Measurements from ENCODE around the gene SNRPD3.
A peak's percentile ranks its signal among the peaks of the same experiment; 100 is the strongest.

SNRPD3 gene

DNA sequence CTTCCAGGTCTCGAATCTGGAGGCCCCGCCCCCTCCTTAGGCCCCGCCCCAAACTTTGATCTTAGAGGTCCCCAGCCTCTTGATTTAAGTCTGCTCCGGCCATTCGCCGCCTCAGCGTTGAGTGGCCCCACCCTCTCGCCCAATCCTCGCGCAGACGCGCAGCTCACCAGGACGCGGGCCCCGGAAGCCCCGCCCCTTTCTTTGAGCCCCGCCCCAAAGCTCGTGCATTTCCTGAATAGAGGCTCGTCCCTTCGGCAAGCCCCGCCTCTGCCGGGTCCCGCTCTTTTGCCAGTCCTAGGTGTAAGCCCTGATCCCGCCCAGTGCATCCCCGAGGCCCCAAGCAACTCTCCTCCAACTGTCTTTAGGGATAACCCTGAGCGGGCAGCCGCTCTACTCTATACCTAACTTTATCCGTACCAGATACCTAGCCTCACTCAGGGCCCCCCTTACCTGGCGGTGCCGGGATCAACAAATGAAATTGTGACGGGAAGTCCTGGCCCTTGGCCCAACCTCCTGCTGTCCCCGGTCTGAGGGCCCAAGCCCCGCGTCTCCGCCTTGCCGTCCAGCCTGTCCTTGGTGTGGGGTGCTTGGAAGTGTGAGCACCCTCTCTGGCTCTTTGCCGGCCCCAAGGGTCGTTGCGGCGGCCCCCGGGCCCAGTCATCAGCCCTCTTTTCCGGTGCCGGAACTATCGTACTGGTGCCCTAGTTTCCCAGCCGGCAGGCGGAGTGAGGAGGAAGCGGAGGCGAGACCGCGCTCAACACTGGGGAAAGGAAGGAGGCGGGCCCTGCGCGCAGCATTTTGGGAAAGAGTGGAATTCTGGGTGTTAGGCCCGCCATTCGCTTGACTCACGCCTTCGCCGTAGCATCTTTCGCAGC, at the start of gene SNRPD3:
Gene SNRPD3 (plus strand): TSS at position 835 of the 875 bp plus-strand sequence. CDS start 1,676 bp downstream, outside the sequence.
- DNase-seq (ENCODE audit: low read depth), result peak; percentile 94
- H3K4me3 ChIP-seq (ENCODE audit: low read depth, low read length), result peak within 1 kb of the TSS; percentile 94

DNA sequence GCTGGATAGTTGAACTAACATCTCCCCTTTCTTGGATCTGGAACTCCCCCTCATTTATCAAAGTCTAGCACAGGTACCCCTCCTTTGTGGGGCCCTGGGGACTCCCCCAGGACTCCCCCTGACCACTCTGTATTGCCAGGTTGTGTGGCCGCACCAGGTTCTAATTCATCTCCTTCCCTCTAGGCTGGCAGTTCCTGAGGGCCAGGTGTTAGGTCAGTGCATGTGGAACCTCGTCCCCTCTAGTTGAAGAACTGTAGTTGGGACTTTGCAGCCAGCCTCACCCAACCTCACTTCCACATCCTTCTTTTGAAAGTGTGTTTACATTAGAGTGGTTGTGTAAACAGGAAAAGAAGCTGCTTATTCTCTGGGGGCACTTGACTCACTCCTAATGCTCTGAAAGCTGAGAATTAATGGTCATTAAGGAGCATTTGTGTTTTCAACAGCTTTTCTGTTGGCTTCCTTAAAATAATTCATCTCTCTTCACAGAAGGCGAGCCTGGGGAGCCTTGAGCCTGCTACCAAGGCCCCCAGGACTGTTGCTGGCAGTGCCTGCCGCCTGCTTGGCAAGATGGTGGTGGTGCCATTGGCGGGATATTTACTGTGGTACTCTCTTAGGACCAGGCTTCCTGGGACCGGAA, 48.9 kb upstream of the SNRPD3 start:
- H3K4me3 ChIP-seq (ENCODE audit: low read depth, low read length), result no peak overlapping the region
- no peak for DNase-seq (ENCODE audit: low read depth)

DNA sequence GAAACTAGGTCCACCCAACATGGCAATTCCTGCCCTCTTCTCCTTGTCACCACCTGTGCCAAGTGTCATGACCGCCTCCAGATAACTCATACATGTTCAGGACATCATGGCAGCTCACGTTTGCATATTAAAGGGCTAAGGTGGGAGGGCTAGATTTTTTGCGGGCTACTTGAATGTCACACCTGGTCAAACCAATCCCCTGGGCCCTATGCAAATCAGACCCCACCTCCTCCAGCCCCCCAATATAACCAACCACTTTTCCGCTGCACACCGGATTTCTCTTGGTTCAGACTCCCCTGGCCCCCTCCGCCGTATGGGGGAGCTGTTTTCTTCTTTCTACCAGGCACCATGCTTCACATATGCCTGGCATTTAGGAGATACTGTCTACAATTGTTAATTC, 48.1 kb upstream of the SNRPD3 start:
- DNase-seq (ENCODE audit: low read depth), result no peak
- no peak overlapping the region for H3K4me3 ChIP-seq (ENCODE audit: low read depth, low read length)

DNA sequence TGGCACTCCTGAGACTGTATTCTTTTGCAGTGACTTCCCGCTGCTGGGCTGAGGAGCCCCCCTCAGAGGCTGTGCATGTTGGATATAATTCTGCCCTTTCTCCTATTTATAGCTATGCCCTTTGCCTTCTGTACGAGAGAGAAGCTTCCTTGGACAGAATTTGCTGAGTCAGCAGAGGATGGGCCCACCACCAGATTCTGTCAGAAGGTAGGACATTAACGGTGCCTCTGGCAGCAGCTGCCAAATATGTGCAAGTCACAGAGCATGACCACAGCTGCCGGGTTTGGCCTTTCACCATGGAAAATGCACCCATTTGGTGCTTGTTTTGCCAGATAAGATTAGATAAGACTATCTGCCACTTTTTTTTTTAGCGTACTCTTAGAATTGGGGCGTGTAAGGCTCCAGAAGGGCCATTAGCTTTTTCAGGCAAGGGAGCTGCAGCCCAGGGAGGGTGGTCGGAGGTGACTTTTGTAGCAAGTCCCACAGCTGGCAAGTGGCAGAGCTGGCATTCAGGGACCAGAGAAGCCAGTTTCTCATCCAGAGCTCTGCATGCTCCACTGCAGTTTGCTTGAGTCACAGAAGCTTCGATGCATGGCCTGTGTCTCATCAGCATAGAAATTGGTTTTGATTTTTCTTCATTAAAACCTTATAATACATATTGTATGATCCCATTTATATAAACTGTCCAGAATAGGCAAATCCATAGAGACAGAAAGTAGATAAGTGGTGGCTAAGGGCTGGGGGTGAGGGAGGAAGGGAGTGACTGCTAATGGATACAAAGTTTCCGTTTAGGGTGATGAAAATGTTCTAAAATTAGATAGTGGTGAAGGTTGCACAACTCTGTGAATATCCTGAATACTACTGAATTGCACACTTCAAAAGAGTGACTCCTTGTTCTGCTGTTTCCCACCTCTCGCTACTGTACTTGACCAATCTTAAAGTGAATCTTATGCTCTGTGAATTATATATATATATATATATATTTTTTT, 44.9 kb upstream of the SNRPD3 start:
- no peak overlapping the region for H3K4me3 ChIP-seq (ENCODE audit: low read depth, low read length)
- no peak for DNase-seq (ENCODE audit: low read depth)

DNA sequence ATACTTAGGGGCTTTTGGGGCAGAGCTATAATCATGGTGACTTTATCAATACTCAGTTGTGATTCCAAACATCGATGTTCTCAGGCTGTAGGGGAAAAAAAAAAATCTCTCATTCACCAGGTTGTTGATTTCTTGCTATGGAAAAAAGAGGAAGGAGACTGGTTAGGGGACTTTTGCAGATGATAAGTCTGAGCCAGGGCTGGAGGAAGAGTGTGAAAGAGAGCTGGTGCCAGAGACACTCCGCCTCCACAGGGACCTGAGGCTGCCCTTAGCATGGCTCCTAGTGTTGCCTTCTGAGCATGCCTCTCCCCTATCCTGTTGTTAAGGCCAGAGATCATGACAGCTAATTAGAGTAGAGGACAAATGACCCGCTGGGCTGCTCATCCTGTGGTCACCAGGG, 43.8 kb upstream of the SNRPD3 start:
- DNase-seq (ENCODE audit: low read depth), result no peak
- no peak overlapping the region for H3K4me3 ChIP-seq (ENCODE audit: low read depth, low read length)

DNA sequence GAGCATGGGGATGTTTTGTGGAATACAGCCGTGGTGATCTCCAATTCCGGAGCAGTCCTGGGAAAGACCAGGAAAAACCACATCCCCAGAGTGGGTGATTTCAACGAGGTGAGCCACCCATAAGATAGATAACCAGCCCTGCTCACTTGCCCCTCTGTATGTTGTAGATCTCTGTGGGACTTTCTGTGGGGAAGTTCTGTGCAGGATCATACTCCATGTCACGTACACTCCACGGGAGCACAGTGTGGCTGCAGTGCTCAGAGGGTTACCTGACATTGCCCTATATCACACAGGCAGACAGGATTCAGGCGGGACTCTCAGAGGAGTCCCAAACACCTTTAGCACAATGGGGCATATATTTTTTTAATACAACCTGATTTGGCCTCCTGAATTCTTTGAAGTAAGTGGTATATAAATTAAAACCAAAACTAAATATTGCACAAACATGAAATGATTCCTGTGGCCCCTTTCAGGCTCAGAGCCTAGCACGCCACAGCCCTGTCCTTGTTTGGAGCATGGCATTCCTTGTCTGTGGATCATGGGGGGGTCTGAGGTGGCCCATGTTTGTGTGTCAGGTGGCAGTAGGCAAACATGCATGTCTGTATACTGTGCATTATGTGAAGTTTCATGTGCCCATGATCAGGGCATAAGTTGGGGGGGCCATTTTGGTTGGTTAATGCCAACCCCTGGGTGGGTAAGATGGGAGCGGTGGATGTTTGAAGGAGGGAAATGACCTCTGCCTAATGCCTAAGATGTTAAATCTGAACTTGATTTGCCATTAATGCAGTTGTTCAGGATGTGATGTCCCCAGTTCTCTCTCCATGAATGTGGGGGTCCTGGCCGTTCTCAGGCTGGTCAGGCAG, 42.2 kb upstream of the SNRPD3 start:
- DNase-seq (ENCODE audit: low read depth), result no peak

DNA sequence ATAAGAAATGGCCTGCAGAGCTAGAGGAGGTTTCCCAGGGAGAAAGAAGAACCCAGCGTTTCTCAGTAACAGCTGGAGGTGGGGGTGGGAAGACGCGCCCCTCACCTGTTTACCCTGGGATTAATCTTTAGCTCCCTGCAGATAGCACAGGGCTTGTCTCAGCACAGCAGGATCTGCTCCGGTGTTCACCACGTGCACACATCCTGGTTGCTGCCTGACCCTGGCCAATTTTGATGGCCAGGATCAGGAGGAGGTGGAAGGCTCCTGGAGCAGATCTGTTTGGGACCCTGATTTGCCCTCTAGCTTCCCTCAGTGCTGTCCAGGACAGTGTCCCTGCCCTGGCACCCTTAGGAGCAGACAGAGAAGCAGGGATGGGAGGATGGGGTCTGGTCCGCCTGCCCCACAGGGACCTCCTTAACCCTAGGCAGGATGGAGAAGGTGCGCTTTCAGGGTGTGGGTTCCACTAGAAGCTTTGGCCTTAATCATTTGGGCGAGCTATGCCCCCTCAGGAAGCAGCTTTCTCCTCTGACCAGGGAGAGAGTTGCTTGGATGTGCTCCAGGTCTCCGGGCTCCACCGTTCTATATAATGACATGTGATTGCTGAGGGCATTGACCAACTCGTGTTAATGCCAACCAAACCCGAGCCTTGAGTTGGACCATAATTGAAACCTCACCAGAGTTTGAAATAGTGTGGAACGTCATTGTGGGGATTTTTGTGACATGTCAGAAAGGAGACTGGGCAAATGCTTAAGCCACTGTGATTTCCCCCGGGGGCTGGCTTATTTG, 41.4 kb upstream of the SNRPD3 start:
- no peak overlapping the region for H3K4me3 ChIP-seq (ENCODE audit: low read depth, low read length)
- no peak for DNase-seq (ENCODE audit: low read depth)

More for the DNA sequence above, 42.2 kb upstream of the SNRPD3 start:
- H3K4me3 ChIP-seq (ENCODE audit: low read depth, low read length), result no peak overlapping the region

DNA sequence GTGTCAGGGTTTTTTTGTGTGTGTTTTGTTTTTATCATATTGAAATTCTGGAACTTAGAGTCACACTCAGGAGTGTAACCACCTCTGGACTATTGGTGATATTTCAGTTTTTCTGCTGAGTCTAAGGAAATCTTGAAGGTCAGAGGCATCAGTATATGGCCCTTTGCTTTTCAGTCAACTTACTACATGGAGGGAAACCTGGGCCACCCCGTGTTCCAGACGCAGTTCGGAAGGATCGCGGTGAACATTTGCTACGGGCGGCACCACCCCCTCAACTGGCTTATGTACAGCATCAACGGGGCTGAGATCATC, 40.8 kb upstream of the SNRPD3 start:
- H3K4me3 ChIP-seq (ENCODE audit: low read depth, low read length), result no peak overlapping the region
- no peak for DNase-seq (ENCODE audit: low read depth)

DNA sequence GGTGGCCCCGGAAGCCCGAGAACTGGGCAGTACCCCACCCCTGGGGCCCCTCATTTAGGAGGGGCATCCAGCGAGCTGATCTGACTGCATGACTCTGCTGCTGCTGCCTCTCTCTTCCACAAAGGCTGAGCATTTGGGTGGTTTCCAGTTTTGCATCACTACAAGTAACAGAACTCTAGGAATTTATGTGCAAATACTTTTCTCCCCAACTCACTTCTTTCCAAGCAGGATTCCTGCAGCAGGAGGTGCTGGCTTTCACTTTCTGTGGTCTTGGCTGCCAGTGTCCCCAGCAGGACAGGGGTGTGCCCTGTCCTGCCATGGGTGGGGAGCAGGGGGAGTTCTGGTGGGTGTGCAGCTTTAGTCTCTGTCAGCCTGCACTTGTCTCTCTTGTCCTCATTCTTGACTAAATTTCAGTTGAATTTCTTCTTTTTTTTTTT, 39.5 kb upstream of the SNRPD3 start:
- DNase-seq (ENCODE audit: low read depth), result peak; percentile 60

DNA sequence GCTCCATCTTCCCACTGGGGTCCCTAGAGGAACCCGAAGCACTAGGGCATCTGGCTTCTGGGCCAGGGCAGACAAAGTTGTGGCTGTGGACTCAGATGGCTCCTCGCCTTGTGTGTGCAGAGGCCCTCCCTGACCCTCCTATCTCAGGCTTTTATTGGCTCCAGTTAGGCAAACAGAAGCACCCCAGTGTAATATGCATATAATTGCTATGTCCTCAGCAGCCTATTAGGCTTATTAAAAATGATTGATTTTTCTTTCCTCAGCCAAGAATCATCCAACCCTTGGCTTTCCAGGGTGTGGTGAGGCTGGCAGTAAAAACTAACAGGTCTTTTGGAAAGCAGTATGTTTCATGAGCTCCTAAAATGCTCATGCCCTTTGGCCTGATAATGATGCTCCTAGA, 38.4 kb upstream of the SNRPD3 start:
- DNase-seq (ENCODE audit: low read depth), result no peak
- H3K4me3 ChIP-seq (ENCODE audit: low read depth, low read length), result no peak overlapping the region

More for the DNA sequence above, 39.5 kb upstream of the SNRPD3 start:
- H3K4me3 ChIP-seq (ENCODE audit: low read depth, low read length), result no peak overlapping the region

DNA sequence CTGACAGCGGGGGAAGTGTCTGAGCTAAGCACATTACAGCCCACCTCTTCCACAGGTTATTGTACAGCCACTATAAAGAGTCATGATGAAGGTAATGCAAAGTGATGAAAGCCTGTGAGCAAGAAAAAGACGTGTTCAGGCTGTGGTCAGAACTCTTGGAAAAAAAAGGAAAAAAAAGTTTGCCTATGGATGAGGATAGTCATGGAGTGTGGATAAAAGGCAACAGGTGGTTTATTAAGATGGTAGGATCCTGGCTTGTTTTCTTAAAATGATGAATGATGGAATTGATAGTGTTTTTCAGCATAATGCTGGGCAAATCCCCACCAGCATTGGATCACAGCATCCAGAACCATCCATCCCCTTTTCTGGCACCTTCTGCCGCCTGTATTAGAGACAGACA, 37.6 kb upstream of the SNRPD3 start:
- DNase-seq (ENCODE audit: low read depth), result no peak
- no peak overlapping the region for H3K4me3 ChIP-seq (ENCODE audit: low read depth, low read length)

DNA sequence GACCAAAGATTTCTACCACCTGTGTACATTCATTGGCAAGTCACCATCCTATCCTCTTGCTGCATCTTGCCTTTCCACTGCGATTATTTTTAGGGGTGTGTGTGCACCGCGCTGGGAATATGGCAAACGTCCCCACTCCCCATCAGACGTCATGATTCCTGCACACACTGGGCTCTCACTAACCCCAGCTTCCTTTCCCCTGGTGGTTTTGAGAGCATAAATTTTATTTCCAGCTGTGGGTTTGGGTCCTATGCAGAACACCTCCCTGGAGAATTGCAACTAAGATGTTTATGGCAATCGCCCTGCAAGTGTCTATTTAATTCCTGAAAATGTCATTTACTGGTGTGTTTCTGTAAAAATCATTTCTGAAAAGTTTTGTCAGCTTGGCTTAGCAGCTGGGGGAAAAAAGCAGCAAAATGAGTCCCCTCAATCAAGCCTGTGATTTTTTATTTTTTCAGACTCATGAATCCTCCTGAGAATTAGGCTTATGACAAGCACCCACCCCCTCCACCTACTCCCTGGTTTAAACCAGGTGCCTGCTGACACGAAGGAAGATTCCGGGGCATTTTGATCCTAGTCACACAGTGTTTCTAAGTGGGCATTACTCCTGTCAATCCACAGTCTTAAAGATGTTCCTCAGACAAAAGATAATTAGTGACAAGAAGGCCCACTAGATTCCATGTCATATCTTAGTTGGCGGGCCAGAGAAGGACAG, 36.9 kb upstream of the SNRPD3 start:
- DNase-seq (ENCODE audit: low read depth), result no peak
- no peak overlapping the region for H3K4me3 ChIP-seq (ENCODE audit: low read depth, low read length)

DNA sequence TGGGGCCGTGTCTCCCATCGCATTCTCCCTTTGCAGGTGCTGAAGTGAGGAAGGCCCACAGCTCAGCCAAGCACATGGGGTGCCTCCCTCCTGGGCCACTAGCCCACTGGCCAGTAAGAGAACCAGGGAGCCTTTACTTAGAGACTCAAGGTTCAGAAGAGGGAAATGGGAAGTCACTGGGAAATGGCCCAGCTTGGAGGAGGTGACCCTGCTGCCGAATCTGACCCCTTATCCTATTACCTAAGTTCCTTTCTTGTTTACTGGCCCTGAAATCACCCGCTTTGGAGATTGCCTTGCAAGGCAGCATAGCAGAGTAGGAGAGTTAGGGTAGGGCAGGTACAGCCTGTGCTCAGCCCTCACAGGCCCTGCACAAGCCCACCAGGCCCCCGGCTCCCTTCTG, 36.3 kb upstream of the SNRPD3 start:
- H3K4me3 ChIP-seq (ENCODE audit: low read depth, low read length), result no peak overlapping the region
- no peak for DNase-seq (ENCODE audit: low read depth)

DNA sequence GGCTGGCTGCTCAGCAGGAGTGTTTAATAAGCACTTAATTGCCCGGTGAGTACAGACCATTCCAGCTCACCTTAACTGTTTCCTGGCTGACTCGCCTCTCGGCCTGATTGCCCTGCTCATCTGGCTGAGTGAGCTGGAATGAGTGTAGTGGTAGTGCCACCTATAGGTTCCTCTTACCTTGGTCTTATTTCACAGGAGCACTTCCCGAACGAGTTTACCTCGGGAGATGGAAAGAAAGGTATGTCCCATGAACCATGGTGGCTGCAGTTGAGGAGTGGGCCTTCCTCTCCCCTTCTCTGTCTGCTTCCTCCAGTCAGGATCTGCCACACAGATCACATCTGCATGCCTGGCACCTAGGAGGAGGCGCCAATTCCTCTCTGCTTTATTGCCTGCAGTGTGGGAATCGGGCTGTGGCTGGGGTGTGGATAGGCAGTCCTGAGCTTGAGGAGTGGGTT, 34.0 kb upstream of the SNRPD3 start:
- no peak for DNase-seq (ENCODE audit: low read depth)
- no peak overlapping the region for H3K4me3 ChIP-seq (ENCODE audit: low read depth, low read length)

DNA sequence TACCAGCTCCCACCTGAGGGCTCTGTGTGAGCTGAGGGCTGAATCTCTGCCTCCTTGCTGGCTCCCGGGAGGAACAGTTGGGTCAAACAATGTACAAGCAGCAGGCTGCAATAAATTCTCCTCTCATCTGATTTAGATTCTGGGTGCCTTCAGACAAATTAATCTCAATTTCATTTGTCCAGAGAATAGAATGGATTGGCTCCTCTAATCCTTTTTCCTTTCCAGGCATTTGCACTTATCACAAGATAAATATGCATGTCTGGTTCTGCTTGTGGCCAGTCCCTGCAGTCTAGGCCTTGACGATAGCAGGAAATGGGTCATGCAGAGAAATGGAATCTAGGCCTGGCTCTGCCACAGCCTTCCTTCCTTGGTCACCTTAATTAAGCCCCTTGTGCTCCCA, 31.9 kb upstream of the SNRPD3 start:
- no peak for DNase-seq (ENCODE audit: low read depth)
- H3K4me3 ChIP-seq (ENCODE audit: low read depth, low read length), result no peak overlapping the region

DNA sequence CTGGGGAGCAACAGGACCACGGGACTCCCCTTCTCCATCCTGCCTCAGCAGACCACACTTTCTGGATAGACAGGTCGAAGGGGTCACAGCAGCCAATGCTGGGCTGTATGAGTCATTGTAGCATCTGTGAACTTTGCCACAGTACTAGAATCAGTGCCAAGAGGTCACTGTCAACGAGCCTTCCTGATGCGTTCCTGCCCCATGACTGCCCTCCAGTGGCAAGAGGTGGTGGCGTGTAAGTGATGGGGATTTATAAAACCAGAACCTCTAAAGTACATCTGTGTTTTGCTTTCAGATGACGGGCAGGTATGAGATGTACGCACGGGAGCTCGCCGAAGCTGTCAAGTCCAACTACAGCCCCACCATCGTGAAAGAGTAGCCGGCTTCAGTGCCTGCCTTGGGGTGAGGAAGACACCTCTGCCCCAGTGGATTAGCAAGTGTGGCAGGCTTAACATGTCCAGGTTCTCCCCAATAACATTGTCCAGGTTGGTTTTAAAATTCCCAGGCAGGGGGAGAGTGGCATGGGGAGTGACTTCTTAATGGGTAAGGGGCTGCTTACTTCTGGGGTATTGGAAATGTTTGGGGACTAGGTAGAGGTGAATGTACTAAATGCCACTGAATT, 30.3 kb upstream of the SNRPD3 start:
- DNase-seq (ENCODE audit: low read depth), result no peak
- no peak overlapping the region for H3K4me3 ChIP-seq (ENCODE audit: low read depth, low read length)

DNA sequence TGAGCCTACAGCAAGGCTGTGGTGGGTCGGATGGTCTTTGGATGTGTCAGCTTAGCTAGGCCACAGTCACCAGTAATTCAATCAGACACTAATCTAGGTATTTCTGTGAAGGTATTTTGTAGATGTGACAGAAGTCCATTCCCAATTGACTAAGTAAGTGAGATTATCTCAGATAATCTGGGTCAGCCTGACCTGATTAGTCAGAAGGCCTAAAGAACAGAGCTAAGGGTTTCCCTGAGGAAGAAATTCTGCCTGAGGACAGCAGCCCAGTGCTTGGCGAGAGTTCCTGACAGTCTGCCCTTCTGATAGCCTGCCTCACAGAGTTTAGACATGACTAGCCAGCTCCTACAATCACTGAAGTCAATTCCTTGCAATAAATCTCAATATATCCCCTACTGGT, 29.6 kb upstream of the SNRPD3 start:
- H3K4me3 ChIP-seq (ENCODE audit: low read depth, low read length), result no peak overlapping the region
- DNase-seq (ENCODE audit: low read depth), result no peak
